ENCODE data around the gene STAT5A.
"Not testable (repeated sequence)": the region's sequence is repeated elsewhere in the genome, so short reads cannot be mapped to it uniquely, and the experiment has no call there.

Gene STAT5A

GRCh38 chr17:42286411-42287221, 1.7 kb upstream of the STAT5A start:
- DNase-seq, result no peak

- no peak for DNase-seq
These were observed 857 bp upstream of the STAT5A start for GRCh38 chr17:42287305-42287976.

- DNase-seq, result no peak
These were observed 709 bp downstream of the STAT5A start for GRCh38 chr17:42288803-42289610.

GRCh38 chr17:42289611-42290181, 1.4 kb downstream of the STAT5A start:
- no peak for DNase-seq

DNA sequence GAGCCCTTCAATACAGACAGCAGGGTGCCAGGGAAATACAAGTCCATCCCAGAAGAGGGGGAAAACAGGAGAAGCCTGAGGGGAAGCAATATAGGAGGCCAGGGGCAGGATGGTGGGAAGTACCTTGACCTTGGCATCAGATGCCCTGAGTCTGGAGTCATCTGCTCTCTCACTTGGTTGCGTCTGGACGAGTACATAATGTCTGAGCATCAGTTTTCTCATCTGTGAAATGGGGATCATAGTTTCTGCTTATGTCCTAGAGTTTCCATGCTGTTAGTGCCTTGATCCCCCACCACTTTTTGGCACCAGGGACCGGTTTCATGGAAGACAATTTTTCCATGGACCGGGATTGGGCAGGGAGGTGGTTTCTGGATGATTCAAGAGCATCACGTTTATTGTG, 2.3 kb downstream of the STAT5A start:
- DNase-seq, result no peak

DNA sequence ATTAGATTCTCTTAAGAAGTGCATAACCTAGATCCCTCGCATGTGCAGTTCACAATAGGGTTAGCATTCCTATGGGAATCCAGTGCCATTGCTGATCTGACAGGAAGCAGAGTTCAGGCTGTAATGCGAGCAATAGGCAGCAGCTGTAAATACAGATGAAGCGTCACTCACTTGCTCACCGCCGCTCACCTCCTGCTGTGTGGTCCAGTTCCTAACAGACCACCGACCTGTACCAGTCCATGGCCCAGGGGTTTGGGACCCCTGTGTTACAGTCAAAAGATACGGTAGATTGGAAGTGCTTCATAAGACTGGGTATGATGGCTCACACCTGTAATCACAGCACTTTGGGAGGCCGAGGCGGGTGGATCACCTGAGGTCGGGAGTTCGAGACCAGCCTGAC, 2.8 kb downstream of the STAT5A start:
- no peak for DNase-seq

DNA sequence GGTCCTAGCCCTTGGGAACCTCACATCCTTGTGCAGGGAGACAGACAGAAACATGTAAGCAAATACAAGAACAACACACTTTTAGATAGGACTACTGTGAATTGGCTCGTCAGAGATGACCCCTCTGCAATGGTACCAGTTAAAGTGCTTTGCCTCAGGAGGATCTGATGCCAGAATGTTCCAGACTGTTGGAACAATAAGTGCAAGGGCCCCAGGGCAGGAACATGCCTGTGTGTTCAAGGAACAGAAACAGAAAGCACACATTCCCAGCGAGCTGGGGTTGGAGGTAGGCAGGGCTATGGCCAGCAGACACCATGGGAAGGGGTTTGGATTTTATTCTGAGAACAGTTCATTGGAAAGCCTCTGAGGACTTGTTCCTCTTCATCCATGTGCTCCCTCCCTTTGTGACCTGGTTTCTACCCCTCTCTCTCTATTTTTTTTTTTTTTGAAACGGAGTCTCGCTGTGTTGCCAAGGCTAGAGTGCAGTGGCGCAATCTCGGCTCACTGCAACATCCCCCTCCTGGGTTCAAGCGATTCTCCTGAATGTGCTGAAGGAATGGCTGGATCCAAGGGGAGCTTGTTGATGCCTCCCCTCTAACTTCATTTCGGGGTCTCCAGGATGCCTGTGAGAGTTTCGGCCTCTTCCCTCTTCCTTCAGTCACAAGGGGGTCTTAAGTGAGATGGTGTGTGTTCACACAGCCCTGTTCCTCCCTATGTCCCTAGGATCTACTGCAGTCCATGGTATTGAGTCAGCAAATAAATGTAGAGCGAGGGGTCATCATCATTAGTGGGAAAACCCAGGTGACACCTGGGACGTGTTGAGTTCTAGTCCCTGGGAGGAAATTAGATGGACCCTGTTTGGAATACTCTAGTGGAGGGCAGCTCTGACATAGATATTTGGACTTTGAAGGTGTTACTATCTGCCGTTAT, 6.4 kb downstream of the STAT5A start:
- DNase-seq, result no peak

DNA sequence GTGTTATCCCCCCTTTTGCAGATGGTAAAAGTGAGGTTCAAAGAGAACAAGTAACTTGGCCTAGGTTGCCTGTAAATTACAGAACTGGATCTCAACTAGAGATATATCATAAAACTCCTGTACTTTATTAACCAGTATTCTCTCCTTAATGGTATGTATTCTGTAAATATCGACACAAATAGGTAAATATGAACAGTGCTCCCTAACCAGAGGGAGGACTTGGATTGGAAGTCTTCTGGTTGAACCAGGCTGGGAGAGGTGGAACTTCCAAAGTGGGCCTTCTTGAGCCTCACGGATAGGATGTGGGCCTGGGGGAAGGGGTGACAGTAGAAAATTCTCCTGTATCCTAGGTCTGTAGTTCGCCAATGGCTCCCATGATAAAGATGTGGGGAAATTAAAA, 7.7 kb downstream of the STAT5A start:
- DNase-seq, result no peak

DNA sequence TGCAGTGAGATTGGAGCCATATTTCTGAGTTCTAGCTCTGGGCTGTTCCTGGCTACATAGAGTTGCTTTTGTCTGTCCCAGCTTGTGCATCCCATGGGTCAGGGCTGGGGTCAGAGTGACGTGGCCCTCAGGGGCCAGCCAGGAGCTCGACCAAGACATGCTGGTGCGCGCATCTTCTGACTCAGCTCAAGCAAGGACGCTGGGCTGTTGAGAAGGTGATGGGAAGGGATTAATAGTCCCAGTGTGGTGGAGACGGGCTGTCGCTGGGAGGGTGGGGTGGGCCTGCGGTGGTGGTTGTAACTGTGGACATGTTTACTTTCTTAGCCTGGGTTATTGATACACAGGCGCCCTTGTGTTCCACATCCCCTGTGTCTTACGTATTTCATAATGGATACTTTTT, 9.5 kb downstream of the STAT5A start:
- not testable (repeated sequence) for DNase-seq

DNA sequence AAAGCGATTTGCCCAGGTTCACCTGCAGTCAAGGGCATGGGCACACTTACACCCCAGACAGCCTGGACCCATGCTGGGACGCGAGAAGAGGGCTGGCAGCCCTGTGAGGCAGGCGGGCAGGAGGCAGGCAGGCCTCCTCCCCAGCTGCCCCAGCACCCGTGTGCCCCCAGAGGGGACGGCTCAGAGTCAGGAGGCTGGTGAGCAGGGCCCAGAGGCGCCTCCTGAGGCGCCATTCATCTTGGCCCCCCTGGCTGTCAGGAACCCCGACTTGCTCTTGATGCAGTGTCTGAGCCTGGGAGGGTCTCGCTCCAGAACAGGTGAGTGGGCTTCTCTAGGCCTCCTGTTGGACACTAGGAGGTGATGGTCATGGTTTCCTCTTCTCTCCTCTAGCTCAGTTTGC, 11.1 kb downstream of the STAT5A start:
- not testable (repeated sequence) for DNase-seq

DNA sequence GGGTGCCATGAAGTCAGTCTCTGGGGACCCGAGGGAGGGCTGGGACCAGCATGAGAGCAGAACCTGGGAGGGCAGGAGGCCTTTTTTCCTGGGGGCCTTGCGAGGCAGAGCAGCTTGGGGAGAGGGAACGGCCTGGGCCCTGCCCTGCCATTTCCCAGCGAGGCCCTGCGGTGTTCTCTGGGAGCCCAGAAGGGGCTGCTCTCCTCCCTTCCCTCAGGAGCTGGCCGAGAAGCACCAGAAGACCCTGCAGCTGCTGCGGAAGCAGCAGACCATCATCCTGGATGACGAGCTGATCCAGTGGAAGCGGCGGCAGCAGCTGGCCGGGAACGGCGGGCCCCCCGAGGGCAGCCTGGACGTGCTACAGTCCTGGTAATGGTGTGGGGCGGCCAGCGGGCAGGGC, 11.6 kb downstream of the STAT5A start:
- DNase-seq, result not testable (repeated sequence)

- no peak for DNase-seq
These were observed 12.7 kb downstream of the STAT5A start for GRCh38 chr17:42301022-42301421.

DNA sequence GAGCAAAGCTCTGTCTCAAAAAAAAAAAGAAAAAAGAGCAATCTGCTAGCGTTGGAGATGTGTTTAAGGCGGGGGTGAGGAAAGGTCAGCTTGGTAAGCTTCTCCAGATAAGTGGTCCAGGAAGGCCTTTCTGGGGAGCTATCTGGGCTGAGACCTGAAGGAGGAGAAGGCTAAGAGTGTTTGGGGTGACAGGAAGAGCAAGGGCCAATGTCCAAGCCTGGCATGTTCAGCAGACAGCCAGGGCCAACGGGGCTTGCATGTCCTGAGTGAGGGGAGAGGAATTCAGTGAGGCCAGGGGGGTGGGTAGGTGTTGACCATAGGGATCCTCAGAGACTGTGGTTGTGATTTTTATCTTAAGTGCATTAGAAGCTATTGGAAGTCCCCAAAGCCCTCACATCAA, 15.4 kb downstream of the STAT5A start:
- no peak for DNase-seq

GRCh38 chr17:42304187-42305030, 16.1 kb downstream of the STAT5A start:
- no peak for DNase-seq

GRCh38 chr17:42305031-42305330, 16.7 kb downstream of the STAT5A start:
- not testable (repeated sequence) for DNase-seq

DNA sequence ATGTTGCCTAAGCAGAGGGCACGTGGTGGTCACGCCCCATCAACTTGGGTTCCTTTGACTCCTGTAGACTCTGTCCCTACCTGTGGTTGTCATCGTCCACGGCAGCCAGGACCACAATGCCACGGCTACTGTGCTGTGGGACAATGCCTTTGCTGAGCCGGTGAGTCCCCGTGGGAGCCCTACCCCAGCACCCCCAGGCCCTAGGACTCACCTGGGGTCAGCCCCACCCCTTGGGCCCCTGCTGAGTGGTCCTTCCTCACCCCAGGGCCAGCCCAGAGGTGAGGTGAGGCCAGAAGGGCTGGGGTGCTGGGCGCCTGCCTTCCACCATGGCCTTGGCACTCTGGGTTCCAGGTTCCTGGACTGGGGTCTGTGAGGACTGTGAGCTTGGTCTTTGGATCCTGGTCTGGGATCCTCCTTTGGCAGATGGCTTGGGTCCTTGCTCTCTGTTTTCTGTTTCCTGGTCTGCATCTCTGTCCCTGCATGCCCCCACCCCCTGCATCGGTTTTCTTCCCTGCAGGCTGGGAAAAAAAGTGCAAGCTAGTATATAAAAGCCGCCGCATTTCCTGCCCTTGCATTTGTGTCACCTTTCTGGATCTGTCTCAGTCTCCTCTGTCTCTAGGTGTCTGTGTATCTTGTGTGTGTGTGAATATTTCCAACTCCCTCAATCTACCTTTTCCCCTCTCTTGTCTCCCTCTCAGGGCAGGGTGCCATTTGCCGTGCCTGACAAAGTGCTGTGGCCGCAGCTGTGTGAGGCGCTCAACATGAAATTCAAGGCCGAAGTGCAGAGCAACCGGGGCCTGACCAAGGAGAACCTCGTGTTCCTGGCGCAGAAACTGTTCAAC, 17.5 kb downstream of the STAT5A start:
- DNase-seq, result no peak

GRCh38 chr17:42306385-42306667, 18.0 kb downstream of the STAT5A start:
- DNase-seq, result no peak

- no peak for DNase-seq
These were observed 19.1 kb downstream of the STAT5A start for GRCh38 chr17:42307362-42307927.

DNA sequence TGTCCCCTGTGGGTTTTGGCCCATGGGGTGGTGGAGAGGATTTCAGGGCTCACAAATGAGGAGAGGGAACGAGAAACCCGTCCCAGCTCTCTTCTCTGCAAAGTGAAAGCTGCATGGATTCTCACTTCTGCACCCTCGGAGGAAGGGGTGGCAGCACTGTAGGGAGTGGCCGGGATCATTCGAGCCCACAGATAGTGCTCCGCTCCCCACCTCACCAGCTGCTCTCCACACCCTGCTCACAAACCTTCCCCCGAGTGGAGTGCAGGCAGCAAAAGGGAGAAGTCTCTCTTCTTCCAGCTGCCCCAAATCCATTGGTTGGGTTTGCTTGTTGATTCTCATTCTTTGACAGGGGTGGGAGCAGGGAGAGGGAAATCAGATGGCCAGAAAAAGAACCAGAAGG, 20.1 kb downstream of the STAT5A start:
- no peak for DNase-seq

GRCh38 chr17:42309142-42309541, 20.8 kb downstream of the STAT5A start:
- no peak for DNase-seq
